GM12801 (cell line): ENCODE results near the gene RNF40.

ENCODE experiments used
- CTCF ChIP-seq: IDR thresholded peaks from one replicate; pipeline ENCODE4 v1.5.1; 2011; ENCODE audit warnings: control low read depth; ENCODE audit not compliant: insufficient read length; ENCODE audit errors: extremely low read depth

RNF40 gene

GRCh38 chr16:30750876-30751465 lies 11.2 kb upstream of the RNF40 start:
- no peak for TF ChIP-seq CTCF

GRCh38 chr16:30753596-30753995 lies 8.5 kb upstream of the RNF40 start:
- no peak for TF ChIP-seq CTCF

- TF ChIP-seq CTCF, result no peak
Measured at GRCh38 chr16:30755955-30756780, 6.0 kb upstream of the RNF40 start.

GRCh38 chr16:30756781-30757100 lies 5.4 kb upstream of the RNF40 start:
- TF ChIP-seq CTCF, result no peak

- TF ChIP-seq CTCF, result no peak
Measured at GRCh38 chr16:30757316-30757715, 4.8 kb upstream of the RNF40 start.

- no peak for TF ChIP-seq CTCF
Measured at GRCh38 chr16:30758988-30759491, 3.1 kb upstream of the RNF40 start.

GRCh38 chr16:30760001-30760559 lies 2.0 kb upstream of the RNF40 start:
- TF ChIP-seq CTCF, result no peak
